H1 (cell line): ENCODE results near the gene DDC. TPM values are rescaled to one million over a fixed set of nuclear protein-coding genes. Genes with fewer than 3 reads are reported as not detected.

Experiments
- EZH2 ChIP-seq: fragments of 200-600 bp; sonication (generic); IDR thresholded peaks from 2 replicates; pipeline ENCODE4 v1.7.1; 2012; ENCODE audit warnings: low read depth, mild to moderate bottlenecking, moderate library complexity, low read length, inconsistent platforms; ENCODE audit not compliant: severe bottlenecking
- RAD21 ChIP-seq, 2 experiments: IDR thresholded peaks in 1 of 2; conservative IDR thresholded peaks in 1 of 2; 2 replicates each; pipeline ENCODE4 v1.6.1; 2011; ENCODE audit warnings: low read depth in 2 of 2, low read length in 2 of 2, improper control_type of control experiment in 1 of 2, inconsistent platforms in 1 of 2, mild to moderate bottlenecking in 1 of 2, moderate library complexity in 1 of 2
- polyA plus RNA-seq, 7 experiments: library from polyadenylated mRNA; depleted of rRNA in 3 of 7; stranded (reverse) in 5 of 7; unstranded in 2 of 7; fragments of >200 nt in 5 of 7; fragments of 200-250 nt in 2 of 7; gene quantifications; 1 replicate in 5 of 7; 2 replicates in 1 of 7; 4 replicates in 1 of 7; pipeline versions ENCODE4 v1.2.1 to v1.2.3, GENCODE V29; 2011 to 2013; ENCODE audit warnings: missing spikeins in 2 of 7, mixed read lengths in 2 of 7
- small RNA-seq: library from polyadenylated mRNA; stranded (forward); fragments of <200 nt; extraction: miRNeasy Mini kit (QIAGEN cat#:217004); gene quantifications from one replicate; pipeline ENCODE3, GENCODE V24; 2013; ENCODE audit not compliant: insufficient read depth
- total RNA-seq: library from RNA; stranded (reverse); fragmentation: NEBNext Ultra II Directional; extraction: Animal tissue kit (Norgen Biotek cat#: 25700); gene quantifications from 2 replicates; pipeline ENCODE4 v1.2.1, GENCODE V29; 2021

The DDC gene
- total and polyA plus RNA-seq, 2 of the 8 experiments (the other 6 are each of a cell fraction or from before 2014, with no cell fraction given), result 0.05 TPM; not detected in 1

DNA sequence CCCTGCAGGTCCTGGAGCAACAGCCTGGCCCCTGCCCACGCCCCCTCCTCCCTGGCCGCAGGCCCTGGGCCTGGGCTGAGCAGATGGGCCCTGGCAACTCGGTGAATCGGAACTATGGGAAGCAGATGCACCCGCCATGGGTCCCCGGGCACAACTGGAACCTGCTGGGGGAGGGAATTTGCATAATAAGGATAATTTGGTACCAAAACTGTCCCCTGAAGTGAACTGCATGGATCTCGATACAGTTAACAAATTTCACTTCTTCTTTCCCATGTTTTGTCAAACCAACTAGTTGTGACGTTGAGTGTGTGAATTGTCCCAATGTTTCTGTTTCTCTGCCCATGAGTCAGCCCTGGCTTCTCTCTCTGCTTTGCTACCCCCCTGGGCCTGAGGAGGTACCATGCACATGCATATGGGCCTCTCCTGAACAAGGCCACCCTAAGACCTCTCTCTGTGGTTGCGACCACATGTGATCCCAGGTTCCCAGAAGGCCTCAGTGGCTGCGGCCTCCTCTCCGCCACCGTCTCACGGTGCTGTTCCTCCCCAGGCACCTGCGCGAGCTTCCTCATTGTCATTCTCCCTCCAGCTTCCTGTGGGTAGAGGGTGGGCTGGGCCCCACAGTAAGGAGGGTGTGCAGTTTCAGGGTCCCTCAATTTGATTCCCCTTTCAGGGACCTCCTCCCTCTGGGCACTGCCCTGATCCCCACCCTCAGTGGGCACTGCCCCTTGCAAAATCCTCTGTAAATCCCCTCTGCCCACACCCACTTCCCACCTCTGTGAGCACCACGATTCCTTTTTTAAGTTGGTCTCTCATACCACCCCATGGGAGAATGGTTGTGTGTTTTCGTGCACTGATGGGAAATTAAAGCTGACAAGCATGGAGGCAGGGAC is 155.1 kb downstream of the DDC start (continued):
- TF ChIP-seq EZH2, result no peak
- no peak for TF ChIP-seq RAD21 (IDR thresholded peaks at IDR 0.05 in 1 of 2, conservative IDR thresholded peaks at IDR 0.05 in 1 of 2; ENCODE audit: low read depth in 2 of 2, low read length in 2 of 2)

Small RNA genes lying within 50 kb of the gene (small RNA-seq; reads per million reads assigned to genes)
- not detected for gene RNU6-1091P

Other genes with a start within 250 kb of the DDC start
- 9.9 and 11.8 TPM in 2 replicates for gene FIGNL1, start 115.1 kb downstream of the DDC start, total RNA-seq
- gene FIGNL1, start 115.1 kb downstream of the DDC start, polyA plus RNA-seq (2011; rRNA removed), result 3.4 and 6.5 TPM in 2 replicates
- gene GRB10, start 217.5 kb upstream of the DDC start, total RNA-seq, result 92.6 and 97.0 TPM in 2 replicates
- gene GRB10, start 217.5 kb upstream of the DDC start, polyA plus RNA-seq (2011; rRNA removed), result 35.7 TPM in 2 replicates